ENCODE measurements around the gene PDGFD. TPM values are rescaled to one million over a fixed set of nuclear protein-coding genes. Genes with fewer than 3 reads are reported as not detected.

The PDGFD gene
- total and polyA plus RNA-seq, 2 experiments from 2014 or later = 1.9 to 4.5 TPM

GRCh38 chr11:103903621-103904323, 260.2 kb downstream of the PDGFD start (continued):
- TF ChIP-seq STAT1 (IDR thresholded peaks at IDR 0.05; ENCODE audit: unreplicated experiment) = no peak
- no peak for TF ChIP-seq ZNF114 (CRISPR knock-in tag; IDR thresholded peaks at IDR 0.05)
- TF ChIP-seq JUNB (IDR thresholded peaks at IDR 0.05; ENCODE audit: unreplicated experiment) = no peak

GRCh38 chr11:103902994-103903393, 261.0 kb downstream of the PDGFD start:
- Histone ChIP-seq H3K27me3 (ENCODE audit: insufficient read depth) (no peaks in the 10 kb centered on the region), H3K9me2 (ENCODE audit: insufficient read depth) (peaks cover 9% of the 10 kb centered on the region; the same call in 1 of the 2 replicates), H3F3A (replicated peaks; ENCODE audit: low read depth) (no peaks in the 10 kb centered on the region), H3K27ac (ENCODE audit: low read depth) (no peak overlapping the region), H4K20me1 (replicated peaks; ENCODE audit: insufficient read depth) (no peaks in the 10 kb centered on the region), H3K4me3 (no peak overlapping the region), H3K4me2 (no peak overlapping the region), H3K4me1 (ENCODE audit: insufficient read depth) (no peaks in the 10 kb centered on the region), H3K79me2 (replicated peaks; ENCODE audit: insufficient read depth) (no peaks in the 10 kb centered on the region), H2AFZ (no peak overlapping the region), H3K36me3 (ENCODE audit: insufficient read depth) (no peaks in the 10 kb centered on the region)
- Mint-ChIP-seq H3K27me3 (ENCODE audit: insufficient read depth, low read depth, poor library complexity) (no peaks in the 10 kb centered on the region), H3K9me3 (peaks cover 2% of the 10 kb centered on the region; the same call in 1 of the 3 replicates), H3K4me3 (no peak overlapping the region), H3K4me1 (no peaks in the 10 kb centered on the region), H3K27ac (no peak overlapping the region), H3K36me3 (ENCODE audit: low read depth) (no peaks in the 10 kb centered on the region)
- DNase-seq (ENCODE audit: low spot score) (no peak), ATAC-seq (no peak)
- TF ChIP-seq EZH2phosphoT487 (IDR thresholded peaks at IDR 0.05; ENCODE audit: unreplicated experiment) (no peak), ETS1 (IDR thresholded peaks at IDR 0.05) (no peak), ZNF114 (CRISPR knock-in tag; IDR thresholded peaks at IDR 0.05) (no peak), STAT1 (IDR thresholded peaks at IDR 0.05; ENCODE audit: unreplicated experiment) (no peak), JUNB (IDR thresholded peaks at IDR 0.05; ENCODE audit: unreplicated experiment) (no peak), CREB1 (CRISPR knock-in tag; IDR thresholded peaks at IDR 0.05; ENCODE audit: low read depth) (no peak), NANOG (IDR thresholded peaks at IDR 0.05; ENCODE audit: borderline replicate concordance) (no peak), EZH2 (IDR thresholded peaks at IDR 0.05; ENCODE audit: low read depth, unreplicated experiment) (no peak), POLR2AphosphoS5 (IDR thresholded peaks at IDR 0.05; ENCODE audit: low read depth) (no peak), ZNF331 (CRISPR knock-in tag; IDR thresholded peaks at IDR 0.05; ENCODE audit: low read depth) (no peak)
- TF ChIP-seq, protein P1, sequence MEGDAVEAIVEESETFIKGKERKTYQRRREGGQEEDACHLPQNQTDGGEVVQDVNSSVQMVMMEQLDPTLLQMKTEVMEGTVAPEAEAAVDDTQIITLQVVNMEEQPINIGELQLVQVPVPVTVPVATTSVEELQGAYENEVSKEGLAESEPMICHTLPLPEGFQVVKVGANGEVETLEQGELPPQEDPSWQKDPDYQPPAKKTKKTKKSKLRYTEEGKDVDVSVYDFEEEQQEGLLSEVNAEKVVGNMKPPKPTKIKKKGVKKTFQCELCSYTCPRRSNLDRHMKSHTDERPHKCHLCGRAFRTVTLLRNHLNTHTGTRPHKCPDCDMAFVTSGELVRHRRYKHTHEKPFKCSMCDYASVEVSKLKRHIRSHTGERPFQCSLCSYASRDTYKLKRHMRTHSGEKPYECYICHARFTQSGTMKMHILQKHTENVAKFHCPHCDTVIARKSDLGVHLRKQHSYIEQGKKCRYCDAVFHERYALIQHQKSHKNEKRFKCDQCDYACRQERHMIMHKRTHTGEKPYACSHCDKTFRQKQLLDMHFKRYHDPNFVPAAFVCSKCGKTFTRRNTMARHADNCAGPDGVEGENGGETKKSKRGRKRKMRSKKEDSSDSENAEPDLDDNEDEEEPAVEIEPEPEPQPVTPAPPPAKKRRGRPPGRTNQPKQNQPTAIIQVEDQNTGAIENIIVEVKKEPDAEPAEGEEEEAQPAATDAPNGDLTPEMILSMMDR (conservative IDR thresholded peaks at IDR 0.05; ENCODE audit: low read depth in 2 of 2) = no peak
- TF ChIP-seq, protein P2, sequence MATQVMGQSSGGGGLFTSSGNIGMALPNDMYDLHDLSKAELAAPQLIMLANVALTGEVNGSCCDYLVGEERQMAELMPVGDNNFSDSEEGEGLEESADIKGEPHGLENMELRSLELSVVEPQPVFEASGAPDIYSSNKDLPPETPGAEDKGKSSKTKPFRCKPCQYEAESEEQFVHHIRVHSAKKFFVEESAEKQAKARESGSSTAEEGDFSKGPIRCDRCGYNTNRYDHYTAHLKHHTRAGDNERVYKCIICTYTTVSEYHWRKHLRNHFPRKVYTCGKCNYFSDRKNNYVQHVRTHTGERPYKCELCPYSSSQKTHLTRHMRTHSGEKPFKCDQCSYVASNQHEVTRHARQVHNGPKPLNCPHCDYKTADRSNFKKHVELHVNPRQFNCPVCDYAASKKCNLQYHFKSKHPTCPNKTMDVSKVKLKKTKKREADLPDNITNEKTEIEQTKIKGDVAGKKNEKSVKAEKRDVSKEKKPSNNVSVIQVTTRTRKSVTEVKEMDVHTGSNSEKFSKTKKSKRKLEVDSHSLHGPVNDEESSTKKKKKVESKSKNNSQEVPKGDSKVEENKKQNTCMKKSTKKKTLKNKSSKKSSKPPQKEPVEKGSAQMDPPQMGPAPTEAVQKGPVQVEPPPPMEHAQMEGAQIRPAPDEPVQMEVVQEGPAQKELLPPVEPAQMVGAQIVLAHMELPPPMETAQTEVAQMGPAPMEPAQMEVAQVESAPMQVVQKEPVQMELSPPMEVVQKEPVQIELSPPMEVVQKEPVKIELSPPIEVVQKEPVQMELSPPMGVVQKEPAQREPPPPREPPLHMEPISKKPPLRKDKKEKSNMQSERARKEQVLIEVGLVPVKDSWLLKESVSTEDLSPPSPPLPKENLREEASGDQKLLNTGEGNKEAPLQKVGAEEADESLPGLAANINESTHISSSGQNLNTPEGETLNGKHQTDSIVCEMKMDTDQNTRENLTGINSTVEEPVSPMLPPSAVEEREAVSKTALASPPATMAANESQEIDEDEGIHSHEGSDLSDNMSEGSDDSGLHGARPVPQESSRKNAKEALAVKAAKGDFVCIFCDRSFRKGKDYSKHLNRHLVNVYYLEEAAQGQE (IDR thresholded peaks at IDR 0.05; ENCODE audit: unreplicated experiment) = no peak
